ENCODE measurements around the gene THAP3.

- TF ChIP-seq POLR2A (IDR thresholded peaks at IDR 0.05; ENCODE audit: low read depth, low read length) (no peak), POLR2AphosphoS5 (IDR thresholded peaks at IDR 0.05; ENCODE audit: low read depth, low read length) (peak; percentile 18; the same call in 1 of the 2 replicates)
Measured at GRCh38 chr1:6634371-6635052, 9.8 kb downstream of the THAP3 start.

Data from GM12892 (cell line).